ENCODE results near the gene LMX1A. TPM values are rescaled to one million over a fixed set of nuclear protein-coding genes. Genes with fewer than 3 reads are reported as not detected.

The LMX1A gene
- total RNA-seq, 4 donors from 2014 or later = 1.1 to 2.5 (median 1.8) TPM

- Histone ChIP-seq H3K27ac (no peak overlapping the region), H3K36me3 (no peaks in the 10 kb centered on the region), H3K4me1 (no peaks in the 10 kb centered on the region), H3K9me3 (no peaks in the 10 kb centered on the region), H3K27me3 (no peaks in the 10 kb centered on the region), H3K4me3 (no peak overlapping the region)
- no peak for DNase-seq
- TF ChIP-seq CTCF (IDR thresholded peaks at IDR 0.05) (no peak), POLR2A (IDR thresholded peaks at IDR 0.05) (no peak)
These were observed 107.4 kb downstream of the LMX1A start for GRCh38 chr1:165248969-165249571.

- Histone ChIP-seq H3K9me3 (no peaks in the 10 kb centered on the region), H3K27ac (no peak overlapping the region), H3K4me1 (no peaks in the 10 kb centered on the region), H3K36me3 (no peaks in the 10 kb centered on the region), H3K27me3 (no peaks in the 10 kb centered on the region), H3K4me3 (no peak overlapping the region)
- TF ChIP-seq CTCF (IDR thresholded peaks at IDR 0.05) (no peak), POLR2A (IDR thresholded peaks at IDR 0.05) (no peak)
- DNase-seq = no peak
These were observed 114.6 kb downstream of the LMX1A start for GRCh38 chr1:165241952-165242351.

GRCh38 chr1:165241321-165241720 lies 115.2 kb downstream of the LMX1A start:
- Histone ChIP-seq H3K4me3 (no peak overlapping the region), H3K36me3 (no peaks in the 10 kb centered on the region), H3K9me3 (no peaks in the 10 kb centered on the region), H3K27ac (no peak overlapping the region), H3K4me1 (no peaks in the 10 kb centered on the region), H3K27me3 (no peaks in the 10 kb centered on the region)
- TF ChIP-seq POLR2A (IDR thresholded peaks at IDR 0.05) (no peak), CTCF (IDR thresholded peaks at IDR 0.05) (no peak)
- no peak for DNase-seq

GRCh38 chr1:165240492-165240891 lies 116.0 kb downstream of the LMX1A start:
- Histone ChIP-seq H3K9me3 (no peaks in the 10 kb centered on the region), H3K4me3 (no peak overlapping the region), H3K27ac (no peak overlapping the region), H3K36me3 (no peaks in the 10 kb centered on the region), H3K27me3 (peaks cover 0 to 5% of the 10 kb centered on the region in 2 donors), H3K4me1 (peaks cover 0 to 7% (median 0%) of the 10 kb centered on the region in 4 donors)
- no peak for TF ChIP-seq CTCF (IDR thresholded peaks at IDR 0.05)
- TF ChIP-seq POLR2A (IDR thresholded peaks at IDR 0.05) = no peak
- no peak for DNase-seq

- no peaks in the 10 kb centered on the region for H3K9me3 ChIP-seq
- no peaks in the 10 kb centered on the region for H3K36me3 ChIP-seq
- DNase-seq = no peak
- TF ChIP-seq CTCF (IDR thresholded peaks at IDR 0.05) (no peak), POLR2A (IDR thresholded peaks at IDR 0.05) (no peak)
- H3K4me1 ChIP-seq = peaks cover 0 to 11% (median 0%) of the 10 kb centered on the region in 4 donors
- peaks cover 0 to 7% of the 10 kb centered on the region in 2 donors for H3K27me3 ChIP-seq
- no peak overlapping the region for H3K27ac ChIP-seq
- H3K4me3 ChIP-seq = no peak overlapping the region
These were observed 116.6 kb downstream of the LMX1A start for GRCh38 chr1:165239873-165240272.

Data from Peyer's patch (tissue), 4 donors.